ENCODE results near the gene ARHGEF37.

DNA sequence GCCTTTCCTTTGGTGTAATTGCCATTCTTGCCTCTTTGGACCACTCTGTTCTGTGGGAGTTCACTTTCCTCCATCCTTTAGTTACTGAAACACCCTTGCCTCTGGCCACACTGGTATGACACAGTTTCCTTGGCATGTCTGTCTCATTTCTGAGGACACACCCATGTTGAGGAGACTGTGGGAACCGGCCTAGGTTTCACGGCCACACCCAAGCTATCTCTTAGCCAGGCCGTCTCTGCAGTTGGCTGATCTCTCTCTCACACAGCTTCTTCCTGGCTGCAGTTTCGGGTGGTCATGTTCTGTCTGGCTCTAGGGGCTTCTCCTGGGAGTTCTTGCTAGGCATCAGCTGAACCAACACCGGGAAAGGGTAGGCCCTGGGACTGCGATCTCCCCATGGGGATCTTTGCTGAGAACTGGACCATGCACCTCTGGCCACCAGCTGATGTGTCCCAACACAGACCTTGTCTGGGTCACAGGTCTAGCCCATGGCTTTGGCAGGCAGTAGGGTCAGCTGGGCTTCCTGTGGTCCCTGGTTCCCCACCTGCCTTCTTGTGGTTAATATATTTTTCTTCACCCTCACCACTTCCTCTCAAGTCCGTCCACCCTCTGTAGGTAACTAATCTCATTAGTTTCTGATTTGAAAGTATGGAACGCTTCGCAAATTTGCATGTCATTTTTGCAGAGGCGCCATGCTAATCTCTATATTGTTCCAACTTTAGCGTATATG is 24.9 kb downstream of the ARHGEF37 start:
- TF ChIP-seq CTCF (IDR thresholded peaks at IDR 0.05) (no peak), POLR2AphosphoS5 (IDR thresholded peaks at IDR 0.05) (no peak)

Data from breast epithelium (tissue), 3 donors.